M059J (cell line): Measurements from ENCODE around the gene PARP1. TPM values are rescaled to one million over a fixed set of nuclear protein-coding genes. Genes with fewer than 3 reads are reported as not detected.
"Not testable (repeated sequence)": the region's sequence is repeated elsewhere in the genome, so short reads cannot be mapped to it uniquely, and the experiment has no call there.

ENCODE experiments used
- DNase-seq: peaks from one replicate; pipeline ENCODE4 v3.0.0-alpha.2; 2012; ENCODE audit warnings: low read depth
- total RNA-seq: library from RNA; depleted of rRNA; stranded (reverse); fragments of >200 nt; shearing (Covaris generic); gene quantifications from 2 replicates; pipeline ENCODE4 v1.2.3, GENCODE V29; 2014; rRNA removed

PARP1 gene
- total RNA-seq: 230 and 254 TPM in 2 replicates

DNA sequence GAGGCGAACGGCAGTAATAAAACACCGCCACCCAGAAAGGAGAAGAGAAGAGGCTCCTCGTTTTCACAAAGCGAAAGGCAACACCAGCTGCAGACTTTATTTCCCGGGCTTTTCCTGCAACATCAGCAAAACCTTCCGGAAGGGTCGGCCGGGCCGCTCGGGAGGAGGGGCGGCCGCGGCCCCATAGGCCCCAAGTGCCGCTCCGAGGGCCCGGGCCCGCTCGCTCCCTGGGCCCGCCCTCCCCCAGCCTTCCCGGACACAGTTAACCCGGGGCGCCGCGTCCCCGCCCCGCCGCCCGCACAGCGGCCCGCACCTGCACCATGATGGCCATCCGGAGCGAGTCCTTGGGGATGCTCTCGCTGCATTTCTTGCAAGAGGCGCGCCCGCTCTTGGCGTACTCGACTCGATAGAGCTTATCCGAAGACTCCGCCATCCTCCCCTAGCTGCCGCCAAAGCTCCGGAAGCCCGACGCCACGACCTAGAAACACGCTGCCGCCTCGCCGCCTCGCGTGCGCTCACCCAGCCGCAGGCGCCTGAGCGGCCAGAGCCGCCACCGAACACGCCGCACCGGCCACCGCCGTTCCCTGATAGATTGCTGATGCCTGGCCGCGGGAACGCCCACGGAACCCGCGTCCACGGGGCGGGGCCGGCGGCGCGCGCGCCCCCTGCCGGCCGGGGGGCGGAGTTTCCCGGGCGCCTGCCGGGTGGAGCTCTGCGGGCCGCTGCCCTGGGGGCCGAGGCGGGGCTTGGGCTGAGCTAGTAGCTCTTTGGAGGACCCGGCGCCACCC, at the start of gene PARP1:
TSS of gene PARP1 (minus strand) at position 597 of the 788 bp plus-strand sequence. CDS start at position 433, 164 bp downstream.
- DNase-seq: peak; percentile 89

DNA sequence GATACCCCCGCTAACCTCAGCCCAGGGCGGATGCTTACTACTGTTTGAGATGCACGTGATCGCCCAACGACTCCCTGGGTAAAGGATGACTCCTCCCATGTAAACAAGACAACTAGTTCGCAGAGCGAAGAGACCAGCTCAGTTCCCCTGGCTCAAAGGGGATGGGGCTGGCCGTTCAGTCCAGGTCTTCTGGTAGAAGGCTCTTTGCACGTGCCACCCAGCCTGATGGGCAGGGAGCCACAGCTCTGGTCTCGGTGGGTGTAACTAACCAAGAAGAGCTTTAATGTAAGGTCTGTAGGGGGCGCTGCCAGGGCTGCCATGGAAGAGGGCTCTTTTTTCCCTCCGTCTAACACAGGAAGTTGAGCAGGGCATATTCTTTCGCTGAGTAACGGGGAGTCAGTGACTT, 49.4 kb upstream of the PARP1 start:
- peak; percentile 24 for DNase-seq

DNA sequence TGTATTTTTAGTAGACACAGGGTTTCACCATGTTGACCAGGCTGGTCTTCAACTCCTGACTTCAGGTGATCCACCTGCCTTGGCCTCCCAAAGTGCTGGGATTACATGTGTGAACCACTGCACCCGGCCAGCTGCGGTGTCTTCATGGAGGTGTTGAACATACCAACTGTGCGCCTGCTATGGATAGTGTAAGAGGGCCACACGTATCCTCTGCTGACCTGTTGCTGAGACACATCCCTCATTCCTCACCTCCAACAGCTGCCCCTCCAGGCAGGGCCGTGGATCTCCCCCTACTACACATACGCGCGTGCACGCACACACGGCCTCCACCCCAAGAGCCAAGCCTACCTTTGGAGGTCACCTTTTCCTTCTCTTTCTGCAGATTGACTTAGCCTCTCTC, 48.0 kb upstream of the PARP1 start:
- no peak for DNase-seq

DNA sequence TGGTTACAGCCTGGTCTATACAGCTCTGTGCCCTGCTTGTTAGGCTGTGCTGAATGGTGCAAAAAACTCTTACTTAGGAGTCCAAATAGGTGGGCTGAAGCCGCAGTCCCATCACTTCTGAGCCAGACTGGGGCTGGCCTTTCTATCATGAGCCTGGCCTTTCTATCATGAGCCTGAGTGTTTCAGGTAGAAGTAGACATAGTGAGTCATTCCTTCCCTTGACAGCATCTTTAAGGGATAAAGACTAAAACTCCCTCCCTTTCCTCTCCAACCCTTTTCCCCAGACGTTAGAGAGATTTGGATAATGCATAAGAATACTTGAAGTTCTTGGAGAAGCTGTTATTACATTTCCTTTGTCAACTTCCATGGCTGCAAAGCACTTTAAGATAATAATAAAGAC, 46.5 kb upstream of the PARP1 start:
- no peak for DNase-seq

DNA sequence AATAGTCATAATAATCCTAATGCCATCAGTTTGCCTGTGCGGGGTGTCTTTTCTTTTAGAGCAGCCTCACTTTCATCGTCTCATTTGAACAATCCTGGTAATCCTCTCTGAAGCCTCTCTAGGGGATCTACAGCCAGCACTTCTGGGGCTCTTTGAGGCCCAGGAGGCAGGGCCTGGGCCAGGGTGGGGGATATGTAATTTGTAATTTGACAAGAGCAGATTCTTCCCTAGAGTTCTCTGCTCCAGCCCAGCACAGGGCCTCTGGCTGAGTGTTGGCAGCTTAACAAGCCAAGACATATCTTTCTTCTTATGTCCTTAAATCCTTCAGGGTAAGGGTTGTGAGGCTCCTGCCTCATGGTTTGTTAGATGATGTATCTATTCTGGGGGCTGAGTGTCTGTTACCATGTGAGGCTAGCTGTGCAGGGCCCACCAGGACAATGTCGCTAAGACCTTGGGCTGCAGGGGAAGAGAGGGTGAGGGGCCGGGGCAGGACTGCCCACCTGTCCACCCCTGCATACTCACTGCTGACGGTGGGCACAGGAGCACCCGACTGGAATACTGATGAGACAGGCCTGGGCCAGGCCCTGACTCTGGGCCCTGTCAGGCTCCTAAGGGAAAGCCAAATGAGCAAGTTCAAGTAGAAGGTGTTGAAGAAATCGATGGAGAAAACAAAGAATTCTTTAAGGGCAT, 45.3 kb upstream of the PARP1 start:
- no peak for DNase-seq

DNA sequence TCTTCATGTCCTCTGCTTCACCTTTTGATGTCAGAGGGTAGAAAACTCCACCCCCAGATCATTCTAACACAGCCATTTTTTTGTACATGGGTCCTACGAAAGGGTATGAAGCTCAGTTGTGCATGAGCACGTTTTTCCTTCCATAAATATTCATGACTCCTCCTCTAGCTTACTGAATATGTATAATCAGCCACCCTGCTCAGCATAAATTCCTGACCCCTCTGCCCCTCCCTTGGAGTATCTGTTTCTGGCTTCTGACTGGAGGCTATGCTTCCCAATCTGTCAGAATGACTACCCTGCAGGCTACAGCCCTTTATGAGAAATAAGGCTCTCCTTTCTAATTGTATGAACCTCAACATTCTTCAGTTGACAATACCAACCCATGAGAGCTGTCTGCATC, 42.8 kb upstream of the PARP1 start:
- DNase-seq: no peak

DNA sequence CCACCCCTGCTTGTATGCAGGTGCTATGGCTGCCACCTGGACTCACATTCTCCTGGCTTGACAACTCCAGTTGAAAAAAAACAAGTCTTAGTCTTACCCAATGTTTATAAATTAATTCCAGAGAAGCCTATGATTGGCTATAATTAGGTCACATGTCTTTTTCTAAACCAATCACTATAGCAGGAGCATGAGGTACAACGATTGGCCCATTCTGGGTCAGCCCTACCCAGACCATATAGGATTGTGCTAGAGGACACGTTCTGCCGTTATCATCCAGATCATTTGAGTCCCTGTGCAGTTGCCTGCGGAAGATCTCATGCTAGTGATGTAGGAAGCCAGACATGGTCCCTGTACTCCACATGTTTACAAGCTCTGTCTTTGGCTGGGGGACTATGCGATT, 41.9 kb upstream of the PARP1 start:
- DNase-seq: no peak

DNA sequence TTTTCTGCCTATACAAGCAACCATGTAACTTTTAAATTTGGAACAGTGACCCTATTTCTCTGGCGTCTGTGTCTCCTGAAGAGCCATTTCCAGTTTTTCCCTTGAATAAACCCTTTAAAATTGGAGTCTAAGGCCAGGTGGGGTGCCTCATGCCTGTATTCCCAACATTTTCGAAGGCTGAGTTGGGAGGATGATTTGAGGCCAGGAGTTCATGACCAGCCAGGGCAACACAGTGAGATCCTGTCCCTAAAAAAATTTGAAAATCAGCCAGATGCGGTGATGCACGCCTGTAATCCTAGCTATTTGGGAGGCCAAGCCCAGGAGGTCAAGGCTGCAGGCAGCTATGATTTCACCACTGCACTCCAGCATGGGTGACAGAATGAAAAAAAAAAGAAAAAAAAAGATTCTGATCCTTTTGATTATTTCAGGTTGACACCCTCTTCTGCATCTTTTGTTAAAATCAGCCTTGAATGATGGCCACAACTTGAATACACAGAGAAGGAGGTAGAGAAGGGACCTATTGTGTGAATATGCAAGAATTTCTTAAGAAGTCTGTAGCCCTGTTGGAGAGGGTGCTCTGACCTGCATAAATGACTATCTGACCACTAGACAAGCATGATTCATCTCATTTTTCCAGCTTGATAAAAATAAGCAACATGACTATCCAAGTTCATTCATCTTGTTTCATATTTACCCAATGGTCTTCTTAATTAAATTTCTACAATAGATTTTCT, 40.2 kb upstream of the PARP1 start:
- peak; percentile 61 for DNase-seq

DNA sequence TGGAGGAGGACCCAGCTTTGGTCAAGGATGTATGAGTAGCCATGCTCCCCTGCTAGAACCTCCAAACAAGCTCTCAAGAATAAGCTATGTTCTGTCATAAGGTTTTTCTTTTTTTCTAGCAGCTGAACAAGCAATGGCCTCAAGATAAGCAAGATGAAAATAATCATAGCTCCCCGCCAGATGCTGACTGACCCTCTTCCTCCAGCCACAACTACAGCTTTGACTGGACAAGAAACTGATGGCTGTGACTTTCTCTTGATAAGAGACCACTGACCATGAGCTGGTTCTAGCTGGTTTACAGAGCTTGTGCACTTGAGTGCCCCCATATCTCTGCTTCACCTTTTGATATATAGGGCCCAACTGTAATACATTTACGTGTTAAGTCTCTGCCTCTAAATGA, 38.2 kb upstream of the PARP1 start:
- no peak for DNase-seq

DNA sequence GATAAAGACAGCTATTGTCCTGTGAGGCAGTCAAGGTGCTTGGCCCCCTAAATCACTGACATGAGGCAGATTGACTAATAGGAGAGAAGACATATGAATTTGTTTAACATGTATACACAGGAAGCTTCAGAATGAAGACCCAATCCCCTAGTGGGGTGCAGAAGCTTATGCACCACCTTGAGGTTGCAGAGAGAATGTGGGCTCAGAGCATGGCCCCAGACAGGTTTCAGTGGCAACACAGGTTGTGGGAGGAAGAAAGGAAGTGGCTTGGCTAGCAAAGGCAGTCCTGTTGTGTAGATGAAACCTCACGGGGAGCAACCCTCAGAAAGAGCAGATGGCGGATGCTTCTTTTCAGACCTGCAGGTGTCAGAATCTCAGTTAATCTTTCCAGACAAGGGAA, 37.0 kb upstream of the PARP1 start:
- DNase-seq: no peak

DNA sequence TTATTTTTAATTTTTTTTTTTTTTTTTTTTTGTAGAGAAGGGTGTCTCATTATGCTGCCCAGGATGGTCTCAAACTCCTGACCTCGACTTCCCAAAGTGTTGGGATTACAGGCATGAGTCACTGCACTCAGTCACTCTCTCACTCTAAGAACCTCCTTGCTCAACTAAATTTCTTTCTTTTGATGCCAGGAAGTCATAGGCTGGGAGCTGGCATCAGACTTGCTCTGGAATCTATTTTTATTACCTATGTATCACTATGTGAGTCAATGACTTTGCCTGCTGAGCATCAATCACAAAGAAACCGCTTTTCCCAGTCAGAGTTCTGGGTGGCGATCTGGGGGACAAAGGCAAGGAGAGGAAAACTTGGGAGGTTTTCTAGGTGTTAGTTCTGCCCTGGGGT, 35.5 kb upstream of the PARP1 start:
- DNase-seq: peak; percentile 91

DNA sequence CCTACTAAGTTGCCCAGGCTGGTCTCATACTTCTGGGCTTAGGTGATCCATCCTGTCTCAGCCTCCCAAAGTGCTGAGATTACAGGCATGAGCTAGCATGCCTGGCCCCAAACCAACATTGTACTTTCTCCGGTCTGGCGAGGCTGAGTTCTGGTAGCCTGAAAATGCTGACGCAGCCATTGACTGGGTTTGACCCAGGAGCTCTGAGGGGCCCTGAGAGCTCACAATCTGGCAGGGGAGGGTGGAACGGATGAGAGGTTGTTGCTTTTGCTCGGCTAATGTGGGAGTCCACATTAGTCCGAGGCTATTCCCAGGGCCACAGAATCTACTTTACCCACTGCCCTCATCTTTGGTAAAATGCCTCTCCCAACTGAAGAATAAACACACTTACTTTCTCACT, 35.1 kb upstream of the PARP1 start:
- DNase-seq: peak; percentile 52

DNA sequence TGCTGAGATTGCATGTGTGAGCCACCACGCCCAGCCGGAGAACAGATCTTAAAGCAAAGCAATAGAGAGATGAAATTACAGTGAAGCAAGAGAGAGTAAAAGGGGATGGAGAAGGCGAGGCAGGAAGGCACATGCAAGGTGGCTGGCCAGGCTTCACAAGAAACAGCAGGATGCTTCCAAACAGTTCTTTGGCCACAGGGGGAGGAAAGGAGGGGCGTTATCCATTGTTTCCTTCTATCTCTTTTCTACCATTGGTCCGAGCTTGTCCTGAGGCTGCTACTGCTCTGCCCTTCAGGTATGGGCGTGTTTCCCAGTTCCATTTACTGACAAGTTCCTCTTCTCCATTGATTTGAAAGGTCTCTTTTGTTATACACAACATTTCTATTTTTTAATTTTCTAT, 33.7 kb upstream of the PARP1 start:
- no peak for DNase-seq

DNA sequence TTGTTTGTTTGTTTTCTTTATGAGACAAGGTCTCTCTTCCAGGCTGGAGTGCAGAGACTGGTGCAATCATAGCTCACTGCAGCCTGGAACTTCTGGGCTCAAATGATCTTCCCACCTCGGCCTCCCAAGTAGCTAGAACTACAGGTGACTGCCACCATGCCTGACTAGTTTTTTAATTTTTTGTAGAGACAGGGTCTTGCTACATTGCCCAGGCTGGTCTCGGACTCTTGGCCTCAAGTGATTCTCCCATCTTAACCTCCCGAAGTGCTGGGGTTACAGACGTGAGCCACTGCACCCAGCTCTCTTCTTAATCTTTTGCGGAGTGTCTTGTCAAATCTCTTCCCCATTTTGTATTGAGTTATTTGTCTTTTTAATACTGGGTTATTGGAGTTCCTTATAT, 32.6 kb upstream of the PARP1 start:
- DNase-seq: no peak

DNA sequence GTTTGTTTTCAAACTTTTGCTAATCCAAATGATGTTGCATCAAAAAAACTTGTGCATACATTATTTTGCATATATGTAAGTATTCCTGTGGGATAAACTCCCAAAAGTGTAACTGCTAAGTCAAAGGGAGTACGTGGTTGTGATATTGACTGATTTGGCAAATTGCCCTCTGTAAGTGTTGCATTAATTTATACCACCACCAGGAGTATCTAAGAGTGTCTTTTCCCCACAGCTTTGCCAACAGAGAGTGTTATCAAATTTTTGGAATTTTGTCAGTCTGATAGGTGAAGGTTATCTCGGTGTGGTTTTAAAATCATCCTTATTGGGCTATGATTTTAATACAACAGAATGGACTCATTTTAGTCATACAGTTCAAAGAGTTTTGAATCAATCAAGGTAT, 30.1 kb upstream of the PARP1 start:
- no peak for DNase-seq

DNA sequence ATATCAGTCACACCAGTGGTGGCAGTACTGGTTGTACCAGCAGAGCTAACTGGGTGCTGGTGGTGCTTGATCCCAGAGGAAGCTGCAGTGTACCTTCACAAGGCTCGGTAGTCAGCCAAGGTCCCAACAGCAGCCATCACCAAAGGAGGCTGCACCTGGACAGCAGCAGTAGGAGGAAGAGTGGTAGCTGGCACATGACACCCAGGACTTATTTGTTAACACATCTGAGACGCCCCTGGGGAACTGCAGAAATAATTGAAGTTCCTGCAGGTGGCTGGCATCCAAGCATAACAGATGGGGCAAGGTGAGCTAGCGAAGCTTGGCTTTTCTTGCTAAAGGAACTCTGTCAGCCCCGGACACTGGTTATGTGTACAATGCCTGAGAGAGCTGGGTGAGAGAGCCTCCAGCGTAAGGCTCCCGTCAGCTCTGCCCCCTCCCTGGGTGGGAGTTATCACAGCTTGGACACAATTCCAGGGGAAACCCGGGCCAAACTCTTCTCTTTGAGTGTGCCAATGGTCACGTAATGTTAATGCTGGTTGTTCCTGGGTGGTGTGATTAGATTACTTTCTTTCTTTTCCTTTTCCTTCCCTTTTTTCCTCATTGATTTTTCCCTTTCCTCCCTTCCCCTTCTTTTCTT, 29.1 kb upstream of the PARP1 start:
- DNase-seq: no peak

DNA sequence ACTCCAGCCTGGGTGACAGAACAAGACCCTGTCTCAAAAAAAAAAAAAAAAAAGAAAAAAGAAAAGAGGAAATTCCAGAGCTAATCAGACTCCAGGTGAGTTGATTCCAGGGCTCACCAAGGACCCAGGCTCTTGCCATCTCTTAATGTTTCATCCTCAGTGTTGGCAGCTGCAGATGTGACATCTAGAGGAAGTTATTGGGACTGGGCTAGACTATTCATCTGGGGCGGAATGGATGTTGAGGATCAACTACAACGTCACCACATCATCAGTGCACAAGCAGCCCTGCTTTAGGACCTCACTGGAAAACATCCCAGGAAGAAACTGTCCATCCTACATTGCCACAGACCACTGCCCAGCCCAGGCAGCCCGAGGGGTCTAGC, 28.6 kb upstream of the PARP1 start:
- no peak for DNase-seq

DNA sequence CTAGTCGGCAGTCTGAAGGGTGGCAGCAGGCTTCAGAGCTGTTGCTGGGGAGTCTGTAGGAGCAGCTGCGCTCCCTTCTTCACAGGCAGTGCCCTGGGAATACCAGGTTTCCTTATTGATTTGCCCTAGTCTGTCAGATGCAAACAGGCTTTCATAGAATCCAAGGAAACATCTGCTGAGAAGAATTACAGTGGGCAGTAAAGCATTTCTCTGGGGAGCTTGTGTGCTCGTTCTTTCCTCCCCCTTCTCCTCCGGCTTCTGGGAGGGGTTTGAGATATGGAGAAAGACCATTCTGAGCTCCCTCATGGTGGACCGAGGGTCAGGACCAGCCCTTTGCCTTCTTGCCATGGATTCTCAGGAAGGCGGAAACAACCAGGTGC, 25.4 kb upstream of the PARP1 start:
- DNase-seq: no peak

DNA sequence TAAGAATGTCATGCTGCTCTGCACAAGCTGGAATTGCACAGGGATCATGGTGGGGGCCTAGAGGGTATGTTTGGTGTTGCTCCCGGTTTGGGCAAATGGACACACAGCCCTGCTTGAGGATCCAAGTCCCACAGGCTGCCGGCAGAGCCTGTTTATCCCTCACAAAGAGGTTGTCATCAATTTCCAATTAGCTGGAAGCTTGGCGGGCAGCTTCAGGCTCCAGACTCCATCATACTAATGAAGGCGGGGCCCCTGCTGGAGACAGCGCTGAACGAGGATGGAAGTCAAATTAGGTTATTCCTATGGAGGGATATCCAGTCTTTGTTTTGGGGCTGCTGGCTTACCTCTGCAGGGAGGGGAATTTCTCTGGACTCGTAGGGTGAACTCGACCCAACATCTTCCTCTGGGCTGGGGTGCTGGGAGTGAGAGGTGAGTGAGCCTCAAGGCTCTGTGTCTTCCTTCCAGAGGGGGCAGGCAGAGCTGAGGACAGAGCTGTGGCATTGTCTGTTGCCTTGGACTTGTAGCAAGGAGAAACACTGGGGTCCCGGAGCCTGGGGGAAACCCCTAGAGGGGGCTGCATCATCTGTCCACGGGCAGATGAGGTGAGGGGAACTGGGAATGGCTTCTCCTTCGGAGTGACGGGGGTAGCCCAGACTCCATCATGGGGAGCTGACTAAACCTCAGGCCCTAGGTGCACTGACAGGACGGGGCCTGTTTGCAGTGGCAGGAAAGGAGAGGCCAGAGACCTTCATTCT, 24.9 kb upstream of the PARP1 start:
- DNase-seq: no peak

DNA sequence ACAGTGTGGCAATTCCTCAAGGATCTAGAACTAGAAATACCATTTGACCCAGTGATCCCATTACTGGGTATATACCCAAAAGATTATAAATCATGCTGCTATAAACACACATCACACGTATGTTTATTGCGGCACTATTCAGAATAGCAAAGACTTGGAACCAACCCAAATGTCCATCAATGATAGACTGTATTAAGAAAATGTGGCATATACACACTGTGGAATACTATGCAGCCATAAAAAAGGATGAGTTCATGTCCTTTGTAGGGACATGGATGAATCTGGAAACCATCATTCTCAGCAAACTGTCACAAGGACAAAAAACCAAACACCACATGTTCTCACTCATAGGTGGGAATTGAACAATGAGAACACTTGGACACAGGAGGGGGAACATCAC, 24.0 kb upstream of the PARP1 start:
- not testable (repeated sequence) for DNase-seq

DNA sequence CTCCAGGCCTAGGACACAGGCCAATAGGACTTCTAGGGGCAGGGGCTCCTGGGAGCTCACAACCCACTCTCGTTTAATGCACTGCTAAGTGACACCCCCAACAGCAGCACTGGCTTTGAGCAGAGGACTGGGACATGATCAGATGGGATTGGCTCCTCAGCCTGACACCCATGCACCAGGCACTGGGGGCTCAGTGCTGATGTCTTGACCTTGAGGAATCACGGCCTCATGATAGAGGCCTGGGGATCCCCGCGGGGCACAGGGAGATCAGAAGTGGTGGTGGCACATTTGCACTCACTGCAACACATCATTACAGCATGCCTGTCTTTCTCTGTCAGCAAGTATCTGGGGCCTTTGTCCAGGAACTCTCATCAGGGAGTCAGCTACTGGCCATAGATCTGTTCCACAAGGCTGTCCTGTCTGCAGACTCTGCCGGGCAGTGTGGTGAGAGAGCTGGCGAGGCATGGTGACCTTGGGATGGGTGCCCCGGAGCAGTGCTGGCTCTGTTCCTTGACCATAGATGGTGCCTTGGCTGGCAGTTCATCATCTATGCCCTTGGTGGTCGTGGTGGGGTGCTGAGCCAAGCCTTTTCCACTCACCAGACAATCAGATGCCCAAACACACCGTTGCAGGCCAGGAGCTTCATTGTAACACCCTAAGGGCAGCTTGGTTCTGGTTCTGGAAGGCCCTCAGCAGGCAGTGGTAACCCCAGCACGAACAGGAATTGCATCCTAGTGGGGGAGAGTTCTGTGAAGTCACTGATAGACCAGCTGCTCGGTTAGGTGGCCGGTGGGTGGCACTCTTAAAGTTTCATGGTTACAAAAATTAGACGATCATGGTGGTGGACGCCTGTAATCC, 22.2 kb upstream of the PARP1 start:
- DNase-seq: no peak
